A673 (cell line): ENCODE data around the gene CTIF. TPM values are rescaled to one million over a fixed set of nuclear protein-coding genes. Genes with fewer than 3 reads are reported as not detected.

Experiments
- BruUV-seq: library from RNA; stranded (reverse); fragments of 400-500 nt; replicated peaks from 2 replicates; lab custom pipeline; 2021; lab: Mats Ljungman, UMichigan
- CTCF ChIA-PET: fragments of 300-600 bp; sonication (Branson Sonifier 250); formaldehyde crosslinking; loops from one replicate; lab custom pipeline; 2022; ENCODE audit warnings: antibody characterized with exemption; lab: Charles Lee
- POLR2A ChIA-PET: fragments of 300-600 bp; sonication (Branson Sonifier 250); formaldehyde crosslinking; loops from one replicate; lab custom pipeline; 2022; ENCODE audit warnings: antibody characterized with exemption; ENCODE audit not compliant: low non-redundant PET; lab: Charles Lee
- DNase-seq: peaks from one replicate; pipeline ENCODE4 v3.0.0-alpha.2; 2015; ENCODE audit warnings: low spot score
- H3K27ac ChIP-seq: fragments of 200-600 bp; sonication (generic); 2 replicates; pipeline ENCODE4 v1.5.1; 2016; ENCODE audit warnings: mixed run types, low read depth, mild to moderate bottlenecking, mixed read lengths, antibody characterized with exemption, low read length; ENCODE audit not compliant: poor library complexity, severe bottlenecking
- H3K27me3 ChIP-seq: fragments of 200-600 bp; sonication (generic); replicated peaks from 2 replicates; pipeline ENCODE4 v1.6.1; 2017; ENCODE audit warnings: mixed run types, low read depth, mild to moderate bottlenecking, mixed read lengths, antibody characterized with exemption, low read length; ENCODE audit not compliant: insufficient read depth, poor library complexity
- H3K36me3 ChIP-seq: fragments of 200-600 bp; sonication (generic); 2 replicates; pipeline ENCODE4 v1.6.1; 2016; ENCODE audit warnings: mixed run types, mild to moderate bottlenecking, mixed read lengths, antibody characterized with exemption, low read length; ENCODE audit not compliant: insufficient read depth, poor library complexity, severe bottlenecking
- H3K4me1 ChIP-seq: fragments of 200-600 bp; sonication (generic); 2 replicates; pipeline ENCODE4 v1.6.1; 2017; ENCODE audit warnings: mixed run types, mild to moderate bottlenecking, mixed read lengths, antibody characterized with exemption, low read length; ENCODE audit not compliant: insufficient read depth, poor library complexity, severe bottlenecking
- H3K4me3 ChIP-seq: fragments of 200-600 bp; sonication (generic); 2 replicates; pipeline ENCODE4 v1.5.1; 2016; ENCODE audit warnings: low read depth, mixed run types, mild to moderate bottlenecking, mixed read lengths, low read length; ENCODE audit not compliant: poor library complexity, severe bottlenecking
- H3K9me3 ChIP-seq: fragments of 200-600 bp; sonication (generic); 2 replicates; pipeline ENCODE4 v1.6.1; 2016; ENCODE audit warnings: mixed run types, low read depth, mild to moderate bottlenecking, mixed read lengths, antibody characterized with exemption, low read length; ENCODE audit not compliant: poor library complexity, severe bottlenecking
- EZH2 ChIP-seq: fragments of 200-600 bp; sonication (generic); IDR thresholded peaks from 2 replicates; pipeline ENCODE4 v1.6.1; 2017; ENCODE audit warnings: borderline replicate concordance, low read depth, mild to moderate bottlenecking, mixed read lengths, antibody characterized with exemption, low read length; ENCODE audit not compliant: poor library complexity, severe bottlenecking
- intact Hi-C: fragments of 100-400 bp; cut with micrococcal nuclease; formaldehyde crosslinking; loops from one replicate; pipeline ENCODE4 v1.10.0; 2022; ENCODE audit not compliant: unreplicated experiment
- total RNA-seq: library from RNA; stranded (reverse); gene quantifications from 2 replicates; pipeline ENCODE4 v1.2.3, GENCODE V29; 2021
- TF ChIP-seq, protein P1 (sequence below): fragments of 300-800, 200-600 bp; sonication (generic); conservative IDR thresholded peaks from 2 replicates; pipeline ENCODE4 v1.5.1; 2017; ENCODE audit warnings: low read depth, mild to moderate bottlenecking, antibody characterized with exemption, low read length, moderate library complexity, mixed read lengths

CTIF gene
- total RNA-seq, 1 experiment from 2014 or later = 23.5 TPM

- no peaks in the 10 kb centered on the region for H3K36me3 ChIP-seq
- CTCF ChIA-PET = no interaction called here
- no peak for DNase-seq
- H3K4me3 ChIP-seq = no peak overlapping the region
- no TSS peak for BruUV-seq
- no peak overlapping the region for H3K27ac ChIP-seq
- no peaks in the 10 kb centered on the region for H3K9me3 ChIP-seq
- H3K4me1 ChIP-seq = no peaks in the 10 kb centered on the region
- no peaks in the 10 kb centered on the region for H3K27me3 ChIP-seq
- intact Hi-C loops = no loop called here
- no peak for TF ChIP-seq EZH2
- TF ChIP-seq, protein P1, sequence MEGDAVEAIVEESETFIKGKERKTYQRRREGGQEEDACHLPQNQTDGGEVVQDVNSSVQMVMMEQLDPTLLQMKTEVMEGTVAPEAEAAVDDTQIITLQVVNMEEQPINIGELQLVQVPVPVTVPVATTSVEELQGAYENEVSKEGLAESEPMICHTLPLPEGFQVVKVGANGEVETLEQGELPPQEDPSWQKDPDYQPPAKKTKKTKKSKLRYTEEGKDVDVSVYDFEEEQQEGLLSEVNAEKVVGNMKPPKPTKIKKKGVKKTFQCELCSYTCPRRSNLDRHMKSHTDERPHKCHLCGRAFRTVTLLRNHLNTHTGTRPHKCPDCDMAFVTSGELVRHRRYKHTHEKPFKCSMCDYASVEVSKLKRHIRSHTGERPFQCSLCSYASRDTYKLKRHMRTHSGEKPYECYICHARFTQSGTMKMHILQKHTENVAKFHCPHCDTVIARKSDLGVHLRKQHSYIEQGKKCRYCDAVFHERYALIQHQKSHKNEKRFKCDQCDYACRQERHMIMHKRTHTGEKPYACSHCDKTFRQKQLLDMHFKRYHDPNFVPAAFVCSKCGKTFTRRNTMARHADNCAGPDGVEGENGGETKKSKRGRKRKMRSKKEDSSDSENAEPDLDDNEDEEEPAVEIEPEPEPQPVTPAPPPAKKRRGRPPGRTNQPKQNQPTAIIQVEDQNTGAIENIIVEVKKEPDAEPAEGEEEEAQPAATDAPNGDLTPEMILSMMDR = no peak
- POLR2A ChIA-PET = no interaction called here
These were observed 44.7 kb downstream of the CTIF start for GRCh38 chr18:48583573-48583972.

DNA sequence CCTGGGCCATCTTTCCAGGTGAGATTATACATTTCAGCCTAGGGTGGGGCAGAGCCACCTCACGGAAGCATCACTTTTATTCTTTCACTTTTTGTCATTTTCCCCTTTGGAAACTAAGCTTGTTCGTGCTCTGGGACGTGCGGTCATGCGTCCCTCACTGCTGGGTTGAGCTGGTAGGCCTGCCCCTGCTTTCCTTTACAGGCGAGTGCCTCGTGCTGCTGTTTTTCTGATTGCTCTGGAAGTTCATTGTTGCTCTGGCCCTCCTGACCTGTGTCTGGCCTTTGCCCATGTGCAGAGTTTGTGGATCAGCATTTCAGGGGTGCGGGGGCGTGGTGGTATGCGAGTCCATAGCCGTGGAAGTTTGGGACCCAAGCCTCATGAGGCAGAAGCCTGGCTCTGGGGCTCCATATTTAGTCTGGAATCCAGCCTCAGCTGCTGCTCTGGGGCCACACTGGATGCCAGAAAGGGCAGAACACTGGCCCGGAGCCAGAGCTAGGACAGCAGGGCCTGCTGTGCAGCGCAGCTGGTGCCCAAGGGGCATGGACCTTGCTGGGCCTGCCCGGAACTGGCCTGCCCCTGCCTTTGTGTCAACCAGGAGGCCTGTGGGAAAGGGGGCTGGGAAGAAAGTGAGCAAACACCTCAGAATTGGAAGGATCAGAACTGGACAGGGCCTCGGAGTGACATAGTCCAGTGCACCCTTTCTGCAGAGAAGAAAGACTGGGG is 51.1 kb downstream of the CTIF start:
- POLR2A ChIA-PET = no interaction called here
- DNase-seq = no peak
- intact Hi-C loops = no loop called here

DNA sequence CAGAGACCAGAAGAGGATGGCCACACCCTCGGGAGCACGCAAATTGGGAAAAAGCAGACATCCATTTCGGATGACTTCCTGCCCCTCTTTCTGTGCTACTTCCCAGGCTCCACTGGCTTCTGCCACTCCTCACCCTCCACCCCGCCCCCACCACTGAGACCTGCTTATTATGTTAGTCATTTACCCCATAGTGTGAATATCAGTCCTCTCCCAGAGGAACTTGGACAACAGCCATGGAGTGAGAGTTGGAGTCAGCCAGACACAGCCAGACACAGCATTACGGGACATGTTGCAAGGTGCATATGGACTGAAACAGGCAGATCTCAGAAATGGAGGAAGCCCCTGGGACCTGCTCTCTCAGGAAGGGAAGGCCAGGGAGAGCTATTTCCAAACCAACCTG is 51.8 kb downstream of the CTIF start:
- no peak overlapping the region for H3K4me3 ChIP-seq
- no peak overlapping the region for H3K27ac ChIP-seq
- H3K4me1 ChIP-seq = peaks cover 6% of the 10 kb centered on the region
- BruUV-seq = no TSS peak
- peak; percentile 66 for DNase-seq
- H3K27me3 ChIP-seq = no peaks in the 10 kb centered on the region
- CTCF ChIA-PET = no interaction called here
- no peaks in the 10 kb centered on the region for H3K9me3 ChIP-seq
- intact Hi-C loops = no loop called here
- TF ChIP-seq EZH2 = no peak
- TF ChIP-seq, protein P1 = no peak
- H3K36me3 ChIP-seq = no peaks in the 10 kb centered on the region
- POLR2A ChIA-PET = no interaction called here

More for the DNA sequence above, 51.1 kb downstream of the CTIF start:
- Histone ChIP-seq H3K27ac (no peak overlapping the region), H3K4me3 (no peak overlapping the region), H3K9me3 (no peaks in the 10 kb centered on the region), H3K36me3 (no peaks in the 10 kb centered on the region), H3K27me3 (no peaks in the 10 kb centered on the region), H3K4me1 (peaks cover 6% of the 10 kb centered on the region)
- CTCF ChIA-PET = no interaction called here
- TF ChIP-seq, protein P1 = no peak
- no peak for TF ChIP-seq EZH2
- BruUV-seq = no TSS peak
